ENCODE results near the gene SUPT4H1. TPM values are rescaled to one million over a fixed set of nuclear protein-coding genes. Genes with fewer than 3 reads are reported as not detected.

SUPT4H1 gene
- total RNA-seq, 1 donor, result 49.9 TPM

DNA sequence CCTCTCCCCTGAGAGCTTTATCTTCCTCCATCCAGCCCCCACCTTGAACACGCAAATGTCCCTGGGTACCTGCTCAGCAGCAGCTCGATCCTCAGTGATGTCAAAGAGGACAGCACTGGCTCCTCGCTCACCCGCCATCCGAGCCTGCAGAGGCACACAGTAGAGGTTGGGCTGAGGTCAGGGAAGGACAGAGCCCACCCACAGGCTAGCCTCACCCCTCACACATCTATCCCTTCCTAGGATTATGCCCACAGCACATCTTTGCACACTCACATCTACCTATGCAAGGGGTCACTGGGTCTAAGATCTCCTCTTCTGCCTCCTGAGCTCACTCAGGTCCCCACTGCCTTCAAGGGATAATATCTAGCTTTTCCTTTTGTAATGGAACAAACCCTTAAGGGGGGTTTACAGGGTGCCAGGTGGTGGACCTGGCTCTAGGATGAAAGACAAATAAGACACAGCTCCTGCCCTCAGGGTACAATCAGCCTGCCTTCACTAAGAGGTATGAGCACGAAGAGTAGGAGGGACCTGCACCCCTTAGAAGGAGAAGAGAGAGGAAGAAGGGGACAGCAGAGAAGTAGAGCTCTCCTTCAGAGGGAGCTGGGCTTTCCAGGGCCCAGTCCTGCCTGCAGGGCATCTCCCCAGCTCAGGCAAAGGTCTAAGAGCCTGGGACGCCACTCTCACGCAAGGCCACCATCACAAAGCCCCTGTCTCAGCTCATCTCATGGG lies 11.6 kb upstream of the SUPT4H1 start:
- TF ChIP-seq CTCF (IDR thresholded peaks at IDR 0.05; ENCODE audit: extremely low read depth, low read depth, low read length), result no peak
- H3K27ac ChIP-seq (ENCODE audit: low read depth, low read length), result no peak overlapping the region
- H3K79me2 ChIP-seq (ENCODE audit: insufficient read depth, low read length), result no peaks in the 10 kb centered on the region
- H3K9me3 ChIP-seq (ENCODE audit: low read depth, low read length), result no peaks in the 10 kb centered on the region
- no peaks in the 10 kb centered on the region for H3K4me1 ChIP-seq (ENCODE audit: insufficient read depth, low read length)
- no peak overlapping the region for H3K4me2 ChIP-seq (ENCODE audit: insufficient read depth, low read length)
- H3K36me3 ChIP-seq (ENCODE audit: insufficient read depth, low read length), result no peaks in the 10 kb centered on the region
- H4K20me1 ChIP-seq (ENCODE audit: insufficient read depth, low read length), result no peaks in the 10 kb centered on the region
- DNase-seq (ENCODE audit: insufficient read length, low spot score, missing footprints), result no peak
- H2AFZ ChIP-seq (ENCODE audit: low read length), result no peak overlapping the region
- no peak overlapping the region for H3K4me3 ChIP-seq (ENCODE audit: insufficient read depth, low read length)
- peaks cover 2% of the 10 kb centered on the region for H3K27me3 ChIP-seq (ENCODE audit: insufficient read depth, low read length)

DNA sequence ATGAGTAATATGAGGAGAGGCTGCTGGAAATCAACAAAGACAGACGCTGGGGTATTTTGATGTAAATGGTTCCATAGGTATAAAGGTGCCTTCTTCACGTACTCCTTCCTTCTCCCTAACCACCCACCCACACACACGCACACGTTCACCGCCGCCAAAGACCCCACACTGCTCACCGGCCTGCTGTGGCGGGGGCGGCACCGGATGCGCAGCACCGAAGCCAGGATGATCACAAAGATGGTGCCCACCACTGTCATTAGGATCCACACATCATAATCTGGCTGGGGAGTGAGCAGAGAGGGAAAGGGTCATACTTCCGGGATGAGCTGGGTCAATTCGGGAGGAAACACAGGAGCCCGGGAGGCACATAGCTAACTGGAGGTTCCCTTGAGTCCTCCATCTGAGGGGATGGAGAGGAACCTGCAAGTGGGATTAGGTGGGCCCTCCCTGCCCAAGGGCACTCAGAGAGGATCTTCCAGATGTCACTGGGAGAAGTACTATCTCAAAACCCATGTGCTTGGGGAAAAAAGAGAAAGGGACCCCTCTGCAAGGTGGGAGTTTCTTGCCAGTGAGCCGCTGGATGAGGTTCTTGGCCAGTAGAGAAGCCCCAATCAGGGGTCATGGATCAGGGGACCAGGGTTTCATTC lies 10.5 kb upstream of the SUPT4H1 start:
- no peak overlapping the region for H3K4me2 ChIP-seq (ENCODE audit: insufficient read depth, low read length)
- DNase-seq (ENCODE audit: insufficient read length, low spot score, missing footprints), result no peak
- H3K27ac ChIP-seq (ENCODE audit: low read depth, low read length), result no peak overlapping the region
- TF ChIP-seq CTCF (IDR thresholded peaks at IDR 0.05; ENCODE audit: extremely low read depth, low read depth, low read length), result no peak
- no peaks in the 10 kb centered on the region for H3K36me3 ChIP-seq (ENCODE audit: insufficient read depth, low read length)
- no peak overlapping the region for H2AFZ ChIP-seq (ENCODE audit: low read length)
- H3K27me3 ChIP-seq (ENCODE audit: insufficient read depth, low read length), result peaks cover 2% of the 10 kb centered on the region
- H3K4me1 ChIP-seq (ENCODE audit: insufficient read depth, low read length), result no peaks in the 10 kb centered on the region
- H3K9me3 ChIP-seq (ENCODE audit: low read depth, low read length), result no peaks in the 10 kb centered on the region
- H3K4me3 ChIP-seq (ENCODE audit: insufficient read depth, low read length), result no peak overlapping the region
- H3K79me2 ChIP-seq (ENCODE audit: insufficient read depth, low read length), result no peaks in the 10 kb centered on the region
- H4K20me1 ChIP-seq (ENCODE audit: insufficient read depth, low read length), result no peaks in the 10 kb centered on the region

- H3K79me2 ChIP-seq (ENCODE audit: insufficient read depth, low read length), result no peaks in the 10 kb centered on the region
- no peaks in the 10 kb centered on the region for H3K9me3 ChIP-seq (ENCODE audit: low read depth, low read length)
- H3K36me3 ChIP-seq (ENCODE audit: insufficient read depth, low read length), result no peaks in the 10 kb centered on the region
- no peak for TF ChIP-seq CTCF (IDR thresholded peaks at IDR 0.05; ENCODE audit: extremely low read depth, low read depth, low read length)
- no peak overlapping the region for H3K4me3 ChIP-seq (ENCODE audit: insufficient read depth, low read length)
- no peak overlapping the region for H3K27ac ChIP-seq (ENCODE audit: low read depth, low read length)
- H4K20me1 ChIP-seq (ENCODE audit: insufficient read depth, low read length), result no peaks in the 10 kb centered on the region
- H3K4me2 ChIP-seq (ENCODE audit: insufficient read depth, low read length), result no peak overlapping the region
- no peak for DNase-seq (ENCODE audit: insufficient read length, low spot score, missing footprints)
- H3K4me1 ChIP-seq (ENCODE audit: insufficient read depth, low read length), result no peaks in the 10 kb centered on the region
- no peak overlapping the region for H2AFZ ChIP-seq (ENCODE audit: low read length)
- peaks cover 2% of the 10 kb centered on the region for H3K27me3 ChIP-seq (ENCODE audit: insufficient read depth, low read length)
Measured at GRCh38 chr17:58360296-58361063, 8.5 kb upstream of the SUPT4H1 start.

Measured in osteoblast (primary cell).